Neural crest cell (in vitro differentiated cells): ENCODE measurements around the gene PLD2. TPM values are rescaled to one million over a fixed set of nuclear protein-coding genes. Genes with fewer than 3 reads are reported as not detected.

ENCODE experiments used
- DNase-seq: peaks from one replicate; pipeline ENCODE4 v3.0.0; 2021; ENCODE audit warnings: low read depth, mixed read lengths, low spot score
- H3K27ac Mint-ChIP-seq: one replicate; pipeline ENCODE4 v1.8.0; 2021; ENCODE audit warnings: mild to moderate bottlenecking, mixed read lengths; ENCODE audit not compliant: unreplicated experiment
- H3K27me3 Mint-ChIP-seq: 2 replicates; pipeline ENCODE4 v1.8.0; 2021; ENCODE audit warnings: low read depth, mild to moderate bottlenecking, mixed read lengths
- H3K36me3 Mint-ChIP-seq: 2 replicates; pipeline ENCODE4 v1.8.0; 2021; ENCODE audit warnings: low read depth, mild to moderate bottlenecking, mixed read lengths
- H3K4me1 Mint-ChIP-seq: 2 replicates; pipeline ENCODE4 v1.8.0; 2021; ENCODE audit warnings: mixed read lengths
- H3K4me3 Mint-ChIP-seq: one replicate; pipeline ENCODE4 v1.8.0; 2021; ENCODE audit warnings: mild to moderate bottlenecking, mixed read lengths
- H3K9me3 Mint-ChIP-seq: 2 replicates; pipeline ENCODE4 v1.8.0; 2021; ENCODE audit warnings: mixed read lengths
- CTCF ChIP-seq: fragments of 200-600 bp; sonication (generic); conservative IDR thresholded peaks from 2 replicates; pipeline ENCODE4 v1.5.0; 2021; ENCODE audit warnings: antibody characterized with exemption, mild to moderate bottlenecking
- total RNA-seq: library from RNA; stranded (reverse); gene quantifications from 2 replicates; pipeline ENCODE4 v1.2.1, GENCODE V29; 2021

The PLD2 gene
- total RNA-seq, 1 donor from 2014 or later, result 54.8 TPM

- no peak overlapping the region for H3K4me3 Mint-ChIP-seq
- TF ChIP-seq CTCF, result no peak
- H3K4me1 Mint-ChIP-seq, result no peaks in the 10 kb centered on the region
- no peak for DNase-seq
- H3K27ac Mint-ChIP-seq, result no peak overlapping the region
- H3K27me3 Mint-ChIP-seq, result peaks cover 28% of the 10 kb centered on the region
- no peaks in the 10 kb centered on the region for H3K36me3 Mint-ChIP-seq
- no peaks in the 10 kb centered on the region for H3K9me3 Mint-ChIP-seq
Measured at GRCh38 chr17:4780325-4780955, 26.5 kb upstream of the PLD2 start.

- no peak for TF ChIP-seq CTCF
- H3K27me3 Mint-ChIP-seq, result peaks cover 40% of the 10 kb centered on the region
- H3K36me3 Mint-ChIP-seq, result no peaks in the 10 kb centered on the region
- no peaks in the 10 kb centered on the region for H3K4me1 Mint-ChIP-seq
- H3K4me3 Mint-ChIP-seq, result no peak overlapping the region
- H3K9me3 Mint-ChIP-seq, result no peaks in the 10 kb centered on the region
- H3K27ac Mint-ChIP-seq, result no peak overlapping the region
- no peak for DNase-seq
Measured at GRCh38 chr17:4782652-4783051, 24.3 kb upstream of the PLD2 start.

GRCh38 chr17:4785311-4786105 lies 21.4 kb upstream of the PLD2 start:
- Mint-ChIP-seq H3K9me3 (no peaks in the 10 kb centered on the region), H3K27me3 (peaks cover 41% of the 10 kb centered on the region), H3K4me3 (no peak overlapping the region), H3K27ac (no peak overlapping the region), H3K36me3 (no peaks in the 10 kb centered on the region), H3K4me1 (peaks cover 14% of the 10 kb centered on the region)
- TF ChIP-seq CTCF, result no peak
- DNase-seq, result no peak

GRCh38 chr17:4786106-4786511 lies 20.8 kb upstream of the PLD2 start, which contains the start of gene VMO1:
VMO1 (minus strand) TSS chr17:4786364; CDS start chr17:4786352, 12 bp downstream.
- TF ChIP-seq CTCF, result no peak
- H3K4me3 Mint-ChIP-seq, result peak within 1 kb of the TSS; percentile 85
- H3K27ac Mint-ChIP-seq, result no peak within 1 kb of the TSS
- H3K27me3 Mint-ChIP-seq, result peaks cover 38% of the 10 kb centered on the region
- no peaks in the 10 kb centered on the region for H3K9me3 Mint-ChIP-seq
- H3K4me1 Mint-ChIP-seq, result peaks cover 17% of the 10 kb centered on the region
- no peak for DNase-seq
- H3K36me3 Mint-ChIP-seq, result no peaks in the 10 kb centered on the region

- Mint-ChIP-seq H3K27ac (no peak overlapping the region), H3K36me3 (no peaks in the 10 kb centered on the region), H3K4me1 (peaks cover 17% of the 10 kb centered on the region), H3K4me3 (peak overlapping the region; percentile 57), H3K9me3 (no peaks in the 10 kb centered on the region), H3K27me3 (peaks cover 40% of the 10 kb centered on the region)
- DNase-seq, result no peak
- no peak for TF ChIP-seq CTCF
Measured at GRCh38 chr17:4786516-4786915, 20.4 kb upstream of the PLD2 start.
